ENCODE measurements around the gene OVAAL.

DNA sequence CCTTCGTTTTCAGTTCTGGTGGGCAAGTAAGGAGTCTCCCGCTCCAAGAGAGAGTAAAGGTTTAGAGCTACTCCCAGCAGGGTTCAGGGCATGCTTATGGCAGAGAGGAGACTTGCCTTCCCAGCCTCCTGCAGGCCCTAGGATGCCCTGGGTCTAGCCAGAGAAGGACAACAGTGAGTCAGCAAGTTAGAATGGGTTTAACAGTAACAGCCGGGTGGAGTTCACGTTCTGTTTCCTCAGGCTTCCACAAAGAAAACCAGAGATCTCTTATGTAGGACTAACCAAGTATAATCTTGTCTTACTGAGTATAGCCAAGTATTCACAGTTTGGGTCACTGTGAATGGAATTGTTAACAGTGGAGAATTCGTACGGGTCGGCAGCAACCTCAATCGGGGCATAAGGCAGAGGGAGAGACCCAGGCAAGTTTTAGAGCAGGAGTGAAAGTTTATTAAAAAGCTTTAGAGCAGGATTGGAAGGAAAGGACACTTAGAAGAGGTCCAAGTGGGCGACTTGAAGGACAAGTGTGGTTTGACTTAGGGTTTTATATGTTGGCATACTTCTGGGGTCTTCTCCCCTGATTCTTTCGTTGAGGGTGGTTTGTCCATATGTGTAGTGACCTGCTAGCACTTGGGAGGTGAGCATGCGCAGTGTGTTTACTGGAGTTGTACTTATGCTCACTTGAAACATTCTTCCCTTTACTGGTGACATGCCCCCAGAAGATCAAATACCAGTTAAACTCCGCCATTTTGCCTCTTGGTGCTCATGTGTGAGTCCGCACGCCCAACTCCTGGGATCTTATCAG is 4.5 kb downstream of the OVAAL start:
- TF ChIP-seq CTCF (conservative IDR thresholded peaks at IDR 0.05) (no peak), EZH2 (IDR thresholded peaks at IDR 0.05; ENCODE audit: low read depth) (no peak)
